ENCODE measurements around the gene TSSK2.
"Not testable (repeated sequence)": the region's sequence is repeated elsewhere in the genome, so short reads cannot be mapped to it uniquely, and the experiment has no call there.

The TSSK2 gene

GRCh38 chr22:19150482-19151328 lies 19.6 kb downstream of the TSSK2 start:
- no peak for TF ChIP-seq CTCF (IDR thresholded peaks at IDR 0.05; ENCODE audit: insufficient read depth, low read length, poor library complexity, severe bottlenecking)
- Histone ChIP-seq H3K36me3 (ENCODE audit: control insufficient read depth, insufficient read depth, low read length) (no peaks in the 10 kb centered on the region), H3K27me3 (replicated peaks; ENCODE audit: control insufficient read depth, insufficient read depth, low read length) (peaks cover 1% of the 10 kb centered on the region; the same call in 1 of the 2 replicates), H3K4me3 (replicated peaks; ENCODE audit: low read depth, low read length) (no peak overlapping the region)
- no peak for DNase-seq (ENCODE audit: extremely low read depth, insufficient read length)

GRCh38 chr22:19151329-19152191 lies 20.5 kb downstream of the TSSK2 start:
- Histone ChIP-seq H3K4me3 (replicated peaks; ENCODE audit: low read depth, low read length) (no peak overlapping the region), H3K27me3 (replicated peaks; ENCODE audit: control insufficient read depth, insufficient read depth, low read length) (peaks cover 1% of the 10 kb centered on the region; the same call in 1 of the 2 replicates), H3K36me3 (ENCODE audit: control insufficient read depth, insufficient read depth, low read length) (no peaks in the 10 kb centered on the region)
- no peak for DNase-seq (ENCODE audit: extremely low read depth, insufficient read length)
- no peak for TF ChIP-seq CTCF (IDR thresholded peaks at IDR 0.05; ENCODE audit: insufficient read depth, low read length, poor library complexity, severe bottlenecking)

GRCh38 chr22:19152942-19153883 lies 22.1 kb downstream of the TSSK2 start:
- peaks cover 1% of the 10 kb centered on the region; the same call in 1 of the 2 replicates for H3K27me3 ChIP-seq (replicated peaks; ENCODE audit: control insufficient read depth, insufficient read depth, low read length)
- DNase-seq (ENCODE audit: extremely low read depth, insufficient read length): no peak
- H3K4me3 ChIP-seq (replicated peaks; ENCODE audit: low read depth, low read length): no peak overlapping the region
- TF ChIP-seq CTCF (IDR thresholded peaks at IDR 0.05; ENCODE audit: insufficient read depth, low read length, poor library complexity, severe bottlenecking): no peak
- H3K36me3 ChIP-seq (ENCODE audit: control insufficient read depth, insufficient read depth, low read length): no peaks in the 10 kb centered on the region

- H3K27me3 ChIP-seq (replicated peaks; ENCODE audit: control insufficient read depth, insufficient read depth, low read length); DNase-seq (ENCODE audit: extremely low read depth, insufficient read length); H3K36me3 ChIP-seq (ENCODE audit: control insufficient read depth, insufficient read depth, low read length); H3K4me3 ChIP-seq (replicated peaks; ENCODE audit: low read depth, low read length): not testable (repeated sequence)
These were observed 25.0 kb downstream of the TSSK2 start for GRCh38 chr22:19156109-19156508.

GRCh38 chr22:19158649-19159048 lies 27.5 kb downstream of the TSSK2 start:
- not testable (repeated sequence) for DNase-seq (ENCODE audit: extremely low read depth, insufficient read length); H3K27me3 ChIP-seq (replicated peaks; ENCODE audit: control insufficient read depth, insufficient read depth, low read length)

GRCh38 chr22:19164425-19164824 lies 33.3 kb downstream of the TSSK2 start:
- no peaks in the 10 kb centered on the region for H3K36me3 ChIP-seq (ENCODE audit: control insufficient read depth, insufficient read depth, low read length)
- no peak for DNase-seq (ENCODE audit: extremely low read depth, insufficient read length)
- peaks cover 1% of the 10 kb centered on the region; the same call in 1 of the 2 replicates for H3K27me3 ChIP-seq (replicated peaks; ENCODE audit: control insufficient read depth, insufficient read depth, low read length)
- no peak for TF ChIP-seq CTCF (IDR thresholded peaks at IDR 0.05; ENCODE audit: insufficient read depth, low read length, poor library complexity, severe bottlenecking)
- H3K4me3 ChIP-seq (replicated peaks; ENCODE audit: low read depth, low read length): no peak overlapping the region

More at GRCh38 chr22:19158649-19159048, 27.5 kb downstream of the TSSK2 start:
- H3K36me3 ChIP-seq (ENCODE audit: control insufficient read depth, insufficient read depth, low read length); H3K4me3 ChIP-seq (replicated peaks; ENCODE audit: low read depth, low read length): not testable (repeated sequence)

Measured in GM06990 (cell line).